Adipose tissue (tissue), 3 donors: ENCODE data around the gene JPH4. TPM values are rescaled to one million over a fixed set of nuclear protein-coding genes. Genes with fewer than 3 reads are reported as not detected.
"Not testable (repeated sequence)": the region's sequence is repeated elsewhere in the genome, so short reads cannot be mapped to it uniquely, and the experiment has no call there.

Source experiments
- H3K27ac ChIP-seq: one replicate; pipeline ENCODE4 v1.5.1; 2013; ENCODE audit warnings: low read depth, low read length
- WGBS, 3 donors: extraction: QIAGEN DNeasy Blood & Tissue Kit; methylation state at CpG; one replicate each; pipeline ENCODE4 v1.1.7; 2013; 5-methylcytosine and 5-hydroxymethylcytosine counted together
- polyA plus RNA-seq, 3 donors: library from polyadenylated mRNA; stranded (reverse); fragments of 200-250 nt; gene quantifications; one replicate each; pipeline ENCODE4 v1.2.3, GENCODE V29; 2013
- donor health status: healthy with polysubstance abuse.
- donor health status: Bipolar disorder and iron deficiency.
- donor health status: healthy.

JPH4 gene
- polyA plus RNA-seq, 3 donors = 0.24 to 0.79 (median 0.70) TPM

DNA sequence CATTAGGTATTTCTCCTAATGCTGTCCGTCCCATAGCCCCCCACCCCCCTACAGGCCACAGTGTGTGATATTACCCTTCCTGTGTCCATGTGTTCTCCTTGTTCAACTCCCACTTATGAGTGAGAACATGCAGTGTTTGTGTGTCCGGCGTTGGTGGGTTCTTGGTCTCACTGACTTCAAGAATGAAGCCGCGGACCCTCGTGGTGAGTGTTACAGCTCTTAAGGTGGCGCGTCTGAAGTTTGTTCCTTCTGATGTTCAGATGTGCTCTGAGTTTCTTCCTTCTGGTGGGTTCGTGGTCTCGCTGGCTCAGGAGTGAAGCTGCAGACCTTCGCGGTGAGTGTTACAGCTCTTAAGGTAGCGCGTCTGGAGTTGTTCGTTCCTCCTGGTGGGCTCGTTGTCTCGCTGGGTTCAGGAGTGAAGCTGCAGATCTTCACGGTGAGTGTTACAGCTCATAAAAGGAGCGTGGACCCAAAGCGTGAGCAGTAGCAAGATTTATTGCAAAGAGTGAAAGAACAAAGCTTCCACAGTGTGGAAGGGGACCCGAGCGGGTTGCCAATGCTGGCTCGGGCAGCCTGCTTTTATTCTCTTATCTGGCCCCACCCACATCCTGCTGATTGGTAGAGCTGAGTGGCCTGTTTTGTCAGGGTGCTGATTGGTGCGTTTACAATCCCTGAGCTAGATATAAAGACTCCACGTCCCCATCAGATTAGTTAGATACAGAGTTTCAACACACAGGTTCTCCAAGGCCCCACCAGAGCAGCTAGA, 5.4 kb upstream of the JPH4 start:
- WGBS, 3 donors = 78 to 86% (median 86%) methylated on average over 22 to 25 of the region's 25 CpGs
- not testable (repeated sequence) for H3K27ac ChIP-seq

DNA sequence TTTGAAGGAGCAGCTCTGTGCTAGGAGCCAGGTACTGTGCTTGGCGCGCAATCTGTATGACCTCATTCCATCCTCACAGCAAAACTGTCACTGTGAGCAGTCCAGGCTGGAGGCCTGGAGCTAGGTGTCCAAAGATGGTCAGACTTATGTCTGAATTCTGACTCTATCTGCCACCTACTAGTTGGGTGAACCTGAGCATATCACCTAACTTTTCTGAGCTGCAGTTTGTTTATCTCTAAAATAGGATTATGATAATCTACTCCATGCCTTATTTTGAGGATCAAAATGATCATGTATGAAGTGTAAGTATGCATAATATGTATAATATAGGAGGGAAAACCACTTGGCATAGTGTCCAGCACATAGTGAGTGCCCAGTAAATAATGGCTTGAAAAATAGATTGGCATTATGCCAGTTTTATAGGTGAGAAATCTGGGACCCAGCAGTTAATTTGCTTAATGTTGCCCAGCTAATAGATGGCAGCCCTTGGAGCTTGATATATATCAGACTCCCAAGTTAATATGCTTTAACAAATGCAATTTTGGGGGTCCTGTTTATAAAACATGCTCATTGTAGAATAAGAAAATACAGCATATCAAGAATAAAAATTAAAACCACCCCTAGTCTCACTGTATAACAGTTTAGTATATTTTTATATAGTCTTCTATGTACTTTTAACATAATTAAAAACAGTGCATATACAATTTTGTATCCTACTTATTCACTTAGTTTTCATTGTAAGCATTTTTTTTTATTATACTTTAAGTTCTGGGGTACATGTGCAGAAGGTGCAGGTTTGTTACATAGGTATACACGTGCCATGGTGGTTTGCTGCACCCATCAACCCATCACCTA, 4.5 kb upstream of the JPH4 start:
- no peak overlapping the region for H3K27ac ChIP-seq
- 81 to 87% (median 85%) methylated on average over 3 of the region's 3 CpGs for WGBS, 3 donors

DNA sequence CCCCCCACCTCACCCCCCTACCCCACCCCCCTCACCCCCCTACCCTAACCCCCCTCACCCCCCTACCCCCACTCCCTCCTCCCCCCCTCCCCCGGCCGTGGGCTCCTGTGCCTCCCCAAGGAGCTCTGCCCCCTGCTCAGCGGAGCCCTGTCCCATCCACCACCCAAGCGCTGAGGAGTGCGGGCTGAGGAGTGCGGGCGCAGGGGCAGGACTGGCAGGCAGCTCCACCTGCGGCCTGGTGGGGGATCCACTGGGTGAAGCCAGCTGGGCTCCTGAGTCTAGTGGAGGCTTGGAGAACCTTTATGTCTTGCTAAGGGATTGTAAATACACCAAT, 2.3 kb upstream of the JPH4 start:
- H3K27ac ChIP-seq = no peak overlapping the region
- 96 to 97% (median 97%) methylated on average over 4 to 6 of the region's 8 CpGs for WGBS, 3 donors

DNA sequence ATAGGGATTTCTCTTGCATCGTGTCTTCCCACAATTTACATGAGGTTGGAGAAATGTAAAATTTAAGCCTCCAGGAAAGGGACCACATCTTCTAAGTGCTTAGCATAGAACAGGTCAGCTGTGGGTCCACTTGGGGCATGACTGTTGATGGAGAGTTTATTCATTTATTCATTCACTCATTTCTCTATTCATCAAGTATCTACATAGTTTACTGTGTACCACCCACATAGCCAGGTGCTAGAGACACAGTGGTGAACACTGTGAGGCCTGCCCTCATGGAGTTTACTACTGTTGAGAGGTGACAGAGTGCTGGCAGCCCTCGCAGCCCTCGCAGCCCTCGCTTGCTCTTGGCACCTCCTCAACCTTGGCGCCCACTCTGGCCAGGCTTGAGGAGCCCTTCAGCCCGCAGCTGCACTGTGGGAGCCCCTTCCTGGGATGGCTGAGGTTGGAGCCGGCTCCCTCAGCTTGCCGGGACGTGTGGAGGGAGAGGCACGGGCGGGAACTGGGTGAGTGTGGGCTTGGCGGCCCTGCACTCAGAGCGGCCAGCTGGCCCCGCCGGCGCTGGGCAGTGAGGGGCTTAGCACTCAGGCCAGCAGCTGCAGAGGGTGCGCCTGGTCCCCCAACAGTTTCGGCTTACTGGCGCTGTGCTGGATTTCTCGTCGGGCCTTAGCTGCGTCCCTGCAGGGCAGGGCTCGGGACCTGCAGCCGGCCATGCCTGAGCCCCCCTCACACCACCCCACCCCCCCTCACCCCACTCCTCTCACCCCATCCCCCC, 1.7 kb upstream of the JPH4 start:
- 89 to 92% (median 90%) methylated on average over 21 to 24 of the region's 24 CpGs for WGBS, 3 donors
- H3K27ac ChIP-seq = no peak overlapping the region

DNA sequence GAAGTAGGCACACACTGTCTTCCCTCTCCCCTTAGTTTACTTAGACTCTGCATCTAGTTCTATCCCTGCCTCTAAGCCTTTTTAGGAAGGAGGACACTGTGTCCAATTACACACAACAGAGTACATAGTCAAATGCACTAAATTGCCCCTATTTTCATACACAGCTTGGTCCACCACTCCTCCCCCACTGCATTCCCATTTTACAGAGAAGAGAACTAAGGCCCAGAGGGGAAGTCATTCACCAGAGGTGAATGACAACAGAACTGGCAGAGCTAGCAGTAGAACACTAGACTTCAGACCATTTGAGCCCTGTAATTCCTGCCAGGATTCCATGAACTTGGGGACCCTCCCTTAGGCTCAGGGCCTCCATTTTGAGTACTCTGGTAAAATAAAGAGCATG, 1.1 kb upstream of the JPH4 start:
- no peak overlapping the region for H3K27ac ChIP-seq

DNA sequence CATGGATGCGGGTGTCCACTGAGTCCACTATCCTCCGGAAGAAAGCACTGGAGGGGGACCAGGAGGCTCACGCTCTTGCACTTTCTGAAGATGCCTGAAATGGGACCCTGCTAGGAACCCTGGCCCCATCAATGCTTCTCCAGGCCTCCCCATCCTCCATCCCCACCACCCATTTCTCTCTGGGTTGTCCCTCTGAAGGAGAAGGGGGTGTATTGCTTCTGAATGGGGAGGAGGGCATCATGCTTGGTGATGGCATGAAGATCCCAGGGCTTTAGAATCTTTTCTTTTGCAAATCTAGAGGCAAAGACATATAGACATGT, 681 bp upstream of the JPH4 start:
- 46 to 74% (median 54%) methylated on average over 3 of the region's 3 CpGs for WGBS, 3 donors
- no peak overlapping the region for H3K27ac ChIP-seq

DNA sequence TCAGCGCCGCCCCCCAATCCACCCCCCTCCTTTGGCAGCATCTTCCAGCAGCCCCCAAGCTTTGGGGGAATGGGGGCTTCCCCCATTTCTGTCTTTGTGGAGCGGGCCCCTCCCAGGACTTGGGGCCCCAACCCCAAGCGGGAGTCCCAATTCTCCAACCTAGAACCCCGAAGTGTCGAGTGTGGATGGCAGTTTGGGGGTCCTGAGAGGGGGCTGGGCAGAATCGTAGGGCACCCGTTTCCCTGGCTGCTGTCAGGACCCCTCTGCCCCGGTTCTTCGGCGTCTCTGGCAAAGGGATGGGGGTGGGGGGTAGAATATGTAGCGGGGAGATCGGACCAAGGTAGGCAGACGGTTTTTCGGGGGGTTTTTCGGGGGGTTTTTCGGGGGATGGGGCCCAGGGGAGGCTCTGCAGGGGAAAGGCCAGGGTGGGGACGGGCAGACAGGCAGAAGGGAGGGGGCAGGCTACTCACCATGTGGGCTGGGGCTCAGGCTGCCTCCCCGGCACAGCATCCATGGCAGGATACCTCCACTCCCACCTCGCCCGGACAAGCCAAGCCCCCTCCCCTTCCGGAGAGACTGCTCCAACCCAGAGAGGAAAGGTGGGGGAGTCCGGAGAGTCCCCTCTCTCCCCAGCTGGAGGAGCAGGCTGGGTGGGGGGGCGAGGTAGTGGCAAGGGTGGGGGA, 739 bp downstream of the JPH4 start:
- H3K27ac ChIP-seq = no peak overlapping the region
- WGBS, 3 donors = 2 to 13% (median 3%) methylated on average over 20 to 24 of the region's 24 CpGs

DNA sequence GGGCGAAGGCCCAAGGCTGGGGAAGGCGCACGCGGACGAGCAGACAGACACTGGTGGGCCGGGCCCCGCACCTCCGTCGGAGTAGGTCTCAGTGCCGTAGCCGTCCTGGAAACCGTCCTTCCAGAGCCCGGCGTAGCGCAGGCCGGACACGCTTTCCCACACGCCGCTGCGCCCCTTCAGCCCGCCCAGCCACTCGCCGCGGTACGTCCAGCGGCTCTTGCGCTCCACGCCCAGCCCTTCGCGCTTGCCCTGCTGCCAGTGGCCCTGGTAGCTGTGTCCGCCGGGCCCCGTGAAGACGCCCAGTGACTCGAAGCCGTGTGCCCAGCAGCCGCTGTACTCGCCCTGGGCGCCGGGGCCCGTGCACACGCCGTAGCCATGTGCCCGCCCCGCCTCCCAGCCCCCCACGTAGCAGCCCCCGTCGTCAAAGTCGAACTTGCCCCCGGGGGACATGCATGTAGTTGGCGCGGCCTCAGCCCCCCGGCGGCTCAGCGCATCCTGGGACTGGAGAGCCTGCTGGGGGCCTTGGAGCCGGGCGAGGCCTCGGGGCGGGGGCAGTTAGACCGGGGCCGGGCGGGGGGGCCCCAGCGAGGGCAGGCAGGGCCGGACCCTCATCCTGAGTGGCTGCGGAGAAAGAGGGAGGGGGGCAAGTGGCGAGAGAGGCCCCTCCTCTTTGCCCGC, 1.4 kb downstream of the JPH4 start:
- WGBS, 3 donors = 1 to 7% (median 4%) methylated on average over 59 to 66 of the region's 67 CpGs
- no peak overlapping the region for H3K27ac ChIP-seq

DNA sequence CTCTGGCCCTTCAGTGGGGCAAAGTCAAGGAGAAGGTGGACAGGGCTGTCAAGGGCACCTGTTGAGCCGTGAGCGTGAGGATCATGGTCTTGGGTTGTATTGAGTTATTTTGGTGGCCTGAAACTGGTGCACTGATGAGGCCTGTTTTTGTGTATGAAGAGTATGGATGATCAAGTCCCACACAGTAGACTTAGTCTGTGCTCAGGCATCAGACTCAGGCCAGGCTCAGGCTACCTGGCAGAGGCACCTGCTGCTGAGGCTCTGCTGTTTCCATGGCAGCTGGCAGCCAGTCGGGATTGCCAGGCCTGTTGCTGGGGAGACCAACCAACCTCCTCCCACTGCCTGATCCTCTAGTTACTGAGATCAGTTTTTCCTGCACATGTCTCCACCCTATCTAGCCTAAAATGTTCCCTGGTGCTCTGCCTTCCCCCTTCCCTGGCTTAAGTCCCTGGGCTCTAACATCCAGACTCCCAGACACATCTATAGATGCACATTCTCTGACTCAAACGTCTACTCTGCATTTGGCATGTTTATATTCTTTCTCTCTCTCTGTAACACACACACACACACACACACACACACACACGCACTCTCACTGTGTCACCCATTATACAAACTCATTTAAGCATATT, 5.1 kb downstream of the JPH4 start:
- WGBS, 3 donors = 68 to 79% (median 78%) methylated on average over 5 of the region's 5 CpGs
- no peak overlapping the region for H3K27ac ChIP-seq

DNA sequence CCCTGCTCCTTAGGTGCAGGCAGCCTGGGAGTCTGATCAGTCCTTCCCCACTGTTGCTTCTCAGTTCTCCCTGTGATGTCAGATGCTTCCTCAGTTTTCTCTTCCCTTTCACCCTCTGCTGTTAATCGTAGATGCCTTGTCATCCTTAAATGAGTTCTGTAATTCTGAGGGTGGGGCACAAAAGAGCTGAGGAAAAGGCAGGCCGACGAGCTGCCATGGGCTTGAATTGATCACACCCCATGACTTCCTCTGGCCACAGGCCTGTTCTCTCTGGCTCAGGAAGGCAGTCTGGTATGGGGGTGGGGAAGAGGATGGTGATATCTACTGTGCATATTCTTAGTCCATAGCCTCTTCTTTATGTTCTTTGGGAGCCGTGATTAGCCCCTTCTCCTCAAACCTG, 5.8 kb downstream of the JPH4 start:
- no peak overlapping the region for H3K27ac ChIP-seq

DNA sequence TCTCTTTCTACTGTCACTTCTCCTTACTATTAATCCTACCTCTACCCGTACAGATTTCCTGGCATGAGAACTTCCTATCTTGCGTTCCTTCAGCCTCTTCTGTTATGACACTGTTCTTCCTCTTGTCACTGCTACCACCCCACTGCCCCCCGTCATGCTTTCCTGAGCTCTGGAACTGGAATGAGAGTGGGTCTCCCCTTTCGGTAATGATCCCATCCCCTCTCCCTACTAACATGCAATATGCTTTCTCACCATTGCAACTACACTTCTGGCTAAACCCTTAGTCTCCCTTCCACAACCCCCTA, 6.1 kb downstream of the JPH4 start:
- WGBS, 3 donors = 39 to 75% (median 48%) methylated on average over 4 of the region's 4 CpGs
- no peak overlapping the region for H3K27ac ChIP-seq

More for the DNA sequence above, 5.8 kb downstream of the JPH4 start:
- 23 to 66% (median 30%) methylated on average over 4 of the region's 4 CpGs for WGBS, 3 donors

DNA sequence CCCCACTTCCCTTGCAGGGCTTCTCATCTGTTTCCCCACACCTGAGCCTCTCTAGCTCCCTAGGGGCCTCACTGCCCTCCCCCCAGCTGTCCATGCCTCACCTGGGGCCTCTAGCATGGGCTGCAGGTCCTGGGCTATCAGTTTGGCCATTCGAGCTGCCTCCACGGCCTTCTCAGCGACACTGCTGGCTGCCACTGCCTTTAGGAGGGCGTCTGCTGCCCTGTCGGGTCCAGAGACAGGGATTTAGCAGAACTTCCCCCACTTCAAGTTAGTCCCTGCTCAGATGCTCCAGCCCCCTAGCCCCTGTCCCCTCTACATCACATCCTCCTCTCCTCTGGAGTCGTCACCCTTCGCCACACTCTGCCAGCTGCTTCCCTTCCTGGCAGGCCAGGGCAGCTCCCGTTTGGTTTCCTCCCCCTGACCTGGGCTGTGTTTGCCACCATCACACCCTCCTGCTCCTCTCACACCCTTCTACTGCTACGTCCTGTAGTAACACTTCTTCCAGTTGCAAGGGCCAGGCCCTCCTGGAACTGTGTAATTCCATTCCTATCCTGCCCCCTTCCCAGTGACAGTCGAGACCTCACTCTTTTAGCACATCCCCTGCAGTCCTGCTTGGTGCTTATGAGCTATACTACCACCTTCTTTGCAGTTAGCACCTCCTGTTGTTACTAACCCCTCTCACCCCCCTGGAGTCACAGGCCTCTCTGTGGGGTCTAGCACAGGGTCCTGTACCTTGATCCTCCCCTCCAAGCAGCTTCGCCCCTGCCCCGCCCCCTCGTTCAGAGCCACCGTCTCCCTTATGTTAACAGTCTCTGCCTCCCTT, 6.7 kb downstream of the JPH4 start:
- H3K27ac ChIP-seq = no peak overlapping the region
- 63 to 73% (median 65%) methylated on average over 14 of the region's 14 CpGs for WGBS, 3 donors

DNA sequence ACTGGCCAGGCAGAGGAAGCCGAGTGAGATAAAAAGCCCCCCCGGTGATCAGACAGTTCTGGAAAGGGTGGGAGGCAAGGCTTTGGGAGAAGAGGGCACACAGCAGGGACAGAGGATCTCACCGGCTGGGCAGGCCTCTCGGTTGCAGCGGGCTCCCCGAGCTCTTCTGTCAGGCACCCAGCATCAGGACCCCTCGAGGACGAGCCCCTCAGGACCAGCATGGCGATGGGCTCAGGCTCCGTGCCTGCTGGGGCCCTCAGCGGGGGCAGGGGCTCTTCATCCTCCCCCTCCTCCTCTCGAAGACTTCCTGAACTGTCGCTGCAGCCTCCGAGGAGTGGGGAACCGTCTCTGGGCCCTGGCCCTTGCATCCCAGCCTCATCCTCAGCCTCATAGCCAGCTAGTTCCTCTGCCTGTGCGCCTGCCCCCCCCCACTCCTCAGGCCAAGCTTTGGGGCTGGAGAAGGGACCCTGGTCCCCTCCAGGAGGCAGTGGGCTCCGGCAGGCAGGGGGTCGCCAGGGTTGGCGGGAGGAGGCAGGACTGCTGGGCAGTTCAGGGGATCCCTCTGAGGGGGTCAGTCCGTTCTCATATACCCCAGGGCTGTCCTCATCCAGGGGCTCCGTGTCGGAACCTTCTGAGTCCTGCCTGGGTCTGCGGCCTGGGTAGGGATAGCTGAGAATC, 7.6 kb downstream of the JPH4 start:
- 83 to 86% (median 83%) methylated on average over 19 to 23 of the region's 23 CpGs for WGBS, 3 donors
- H3K27ac ChIP-seq = no peak overlapping the region

DNA sequence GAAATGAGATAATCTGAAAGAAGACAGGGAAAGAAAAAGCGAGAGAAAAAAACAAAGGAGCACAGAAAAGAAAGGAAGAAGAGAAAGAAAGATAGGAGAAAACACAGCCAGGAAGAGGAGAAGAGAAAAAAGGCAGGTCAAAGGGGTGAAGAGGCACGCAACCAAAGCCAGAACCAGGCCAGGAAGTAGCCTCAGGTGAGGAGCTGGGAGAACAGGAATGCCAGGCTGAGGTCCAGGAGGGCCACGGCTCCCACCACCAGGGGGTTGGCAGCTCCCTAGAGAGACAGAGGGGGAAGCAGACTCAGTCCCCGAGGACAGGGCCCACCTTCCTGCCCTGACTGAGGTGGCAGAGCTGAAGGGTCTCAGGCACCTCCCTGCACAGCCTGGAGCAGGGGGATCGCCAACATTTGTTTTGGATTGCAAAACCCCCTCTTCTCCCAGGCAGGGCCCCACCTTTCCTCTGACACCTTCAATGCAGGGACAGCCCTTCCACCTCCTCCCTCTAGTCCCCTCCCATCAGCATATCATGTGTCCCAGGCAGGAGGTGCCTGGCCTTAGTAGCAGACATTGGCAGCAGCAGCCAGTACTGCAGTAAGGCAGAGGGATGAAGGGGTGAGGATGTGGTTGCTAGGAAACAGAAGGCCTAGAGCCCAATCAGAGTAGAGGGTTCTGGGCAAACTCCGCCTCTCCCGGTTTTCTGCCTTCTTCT, 9.0 kb downstream of the JPH4 start:
- H3K27ac ChIP-seq = no peak overlapping the region
- WGBS, 3 donors = 69 to 75% (median 71%) methylated on average over 7 of the region's 7 CpGs

DNA sequence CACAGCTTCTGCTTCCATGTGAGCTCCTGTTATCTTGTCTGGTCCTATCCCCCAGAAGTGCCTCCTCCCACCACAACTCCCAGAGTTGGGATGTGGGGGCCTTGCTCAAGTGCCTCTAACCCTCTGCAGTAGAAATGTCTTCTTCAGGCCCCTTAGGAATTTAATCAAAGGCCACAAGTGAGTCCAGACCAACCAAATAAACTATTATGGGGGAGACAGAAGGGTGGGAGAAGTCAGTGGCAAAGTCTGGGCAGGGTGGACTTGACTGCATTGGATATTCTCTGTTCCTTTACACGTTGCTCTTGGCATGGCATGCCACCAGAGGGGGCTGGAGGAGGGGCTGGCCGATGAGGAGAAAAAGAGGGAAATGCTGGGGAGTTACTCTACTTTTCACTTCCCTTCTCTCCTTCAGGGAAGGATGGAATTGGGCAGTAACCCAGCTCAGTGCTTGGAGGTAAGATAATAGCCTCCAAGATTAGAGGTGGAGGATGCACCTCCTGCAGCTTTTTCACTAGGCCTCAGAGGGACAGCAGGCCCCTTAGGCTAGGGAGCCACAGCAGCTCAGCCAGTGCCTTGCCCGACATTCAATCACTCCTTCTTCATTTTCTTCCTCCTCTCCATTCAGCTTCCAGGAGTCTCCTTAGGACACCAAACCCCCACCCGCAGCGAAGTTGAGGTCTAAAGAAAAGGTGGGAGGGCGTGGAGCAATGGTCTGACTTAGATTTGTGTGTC, 9.8 kb downstream of the JPH4 start:
- no peak overlapping the region for H3K27ac ChIP-seq
- 57 to 67% (median 60%) methylated on average over 6 of the region's 6 CpGs for WGBS, 3 donors
